ENCODE data around the gene WDR38.

Gene WDR38

GRCh38 chr9:124859803-124860581 is 6.7 kb downstream of the WDR38 start:
- no peak for DNase-seq

- DNase-seq, result no peak
Measured at GRCh38 chr9:124860582-124861341, 7.5 kb downstream of the WDR38 start.

GRCh38 chr9:124861342-124862229 is 8.3 kb downstream of the WDR38 start, which contains the start of the genes ARPC5L and RPL35:
Gene ARPC5L, plus strand, starts transcription at chr9:124862130. Its CDS starts 7,161 bp downstream, at chr9:124869291.
Gene RPL35, minus strand, starts transcription at chr9:124861957. Its CDS starts 45 bp downstream, at chr9:124861912.
- DNase-seq, result peak; percentile 99

- DNase-seq, result peak; percentile 26
Measured at GRCh38 chr9:124863371-124863871, 10.2 kb downstream of the WDR38 start.

GRCh38 chr9:124868511-124869465 is 15.5 kb downstream of the WDR38 start:
- peak; percentile 94 for DNase-seq

- DNase-seq, result peak; percentile 45
Measured at GRCh38 chr9:124869466-124869985, 16.3 kb downstream of the WDR38 start.

GRCh38 chr9:124869986-124870560 is 16.8 kb downstream of the WDR38 start:
- peak; percentile 24 for DNase-seq

- DNase-seq, result no peak
Measured at GRCh38 chr9:124870723-124871122, 17.5 kb downstream of the WDR38 start.

GRCh38 chr9:124871156-124871561 is 17.9 kb downstream of the WDR38 start:
- DNase-seq, result no peak

- no peak for DNase-seq
Measured at GRCh38 chr9:124873664-124874063, 20.4 kb downstream of the WDR38 start.

- no peak for DNase-seq
Measured at GRCh38 chr9:124875501-124875900, 22.2 kb downstream of the WDR38 start.

- no peak for DNase-seq
Measured at GRCh38 chr9:124877021-124877782, 23.9 kb downstream of the WDR38 start.

GRCh38 chr9:124878021-124878420 is 24.8 kb downstream of the WDR38 start:
- no peak for DNase-seq

GRCh38 chr9:124878518-124878917 is 25.3 kb downstream of the WDR38 start:
- DNase-seq, result no peak

- DNase-seq, result no peak
Measured at GRCh38 chr9:124879226-124879625, 26.0 kb downstream of the WDR38 start.

- no peak for DNase-seq
Measured at GRCh38 chr9:124880501-124880900, 27.2 kb downstream of the WDR38 start.

GRCh38 chr9:124881138-124881743 is 28.0 kb downstream of the WDR38 start:
- DNase-seq, result no peak

GRCh38 chr9:124882231-124882630 is 29.0 kb downstream of the WDR38 start:
- DNase-seq, result no peak

GRCh38 chr9:124884376-124884775 is 31.1 kb downstream of the WDR38 start:
- no peak for DNase-seq

- DNase-seq, result no peak
Measured at GRCh38 chr9:124885551-124885950, 32.3 kb downstream of the WDR38 start.

Measured in NCI-H69 (cell line).